22Rv1 (cell line): ENCODE measurements around the gene SEMA4B.

Source experiments
- ZFX ChIP-seq: fragments of 450-650 bp; IDR thresholded peaks from 2 replicates; pipeline ENCODE4 v1.6.1; 2017; ENCODE audit warnings: antibody characterized with exemption, borderline replicate concordance
- TF ChIP-seq, protein P1 (sequence below): fragments of 450-650 bp; IDR thresholded peaks from 2 replicates; pipeline ENCODE4 v1.5.1; 2017; ENCODE audit warnings: mild to moderate bottlenecking

DNA sequence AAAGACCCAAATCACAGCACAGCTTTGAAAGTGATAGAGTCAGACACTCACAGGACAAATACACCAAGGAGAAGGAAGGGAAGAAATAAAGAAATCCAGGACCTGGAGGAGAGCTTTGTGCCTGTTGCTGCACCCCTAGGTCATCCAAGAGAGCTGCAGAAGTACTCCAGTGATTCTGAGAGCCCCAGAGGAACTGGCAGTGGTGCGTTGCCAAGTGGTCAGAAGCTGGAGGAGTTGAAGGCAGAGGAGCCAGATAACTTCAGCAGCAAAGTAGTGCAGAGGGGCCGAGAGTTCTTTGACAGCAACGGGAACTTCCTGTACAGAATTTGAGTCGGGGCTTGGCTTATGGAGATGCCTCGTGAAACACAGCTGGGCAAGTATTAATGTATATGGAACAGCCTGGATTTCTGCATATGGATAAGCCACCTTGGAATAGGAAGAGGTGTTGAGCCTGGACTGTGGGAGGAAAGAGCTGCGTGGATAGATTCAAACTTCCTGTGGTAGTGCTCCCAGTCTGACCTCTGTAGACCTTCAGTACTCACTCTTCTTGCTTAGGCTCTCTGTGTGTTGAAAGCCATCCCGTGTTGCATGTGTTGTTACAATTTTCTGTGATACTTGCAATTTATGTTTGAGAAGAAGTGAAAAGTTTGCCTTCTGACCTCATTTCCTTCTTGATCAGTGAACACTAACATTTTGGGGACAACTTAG, 70.5 kb downstream of the SEMA4B start:
- TF ChIP-seq, protein P1, sequence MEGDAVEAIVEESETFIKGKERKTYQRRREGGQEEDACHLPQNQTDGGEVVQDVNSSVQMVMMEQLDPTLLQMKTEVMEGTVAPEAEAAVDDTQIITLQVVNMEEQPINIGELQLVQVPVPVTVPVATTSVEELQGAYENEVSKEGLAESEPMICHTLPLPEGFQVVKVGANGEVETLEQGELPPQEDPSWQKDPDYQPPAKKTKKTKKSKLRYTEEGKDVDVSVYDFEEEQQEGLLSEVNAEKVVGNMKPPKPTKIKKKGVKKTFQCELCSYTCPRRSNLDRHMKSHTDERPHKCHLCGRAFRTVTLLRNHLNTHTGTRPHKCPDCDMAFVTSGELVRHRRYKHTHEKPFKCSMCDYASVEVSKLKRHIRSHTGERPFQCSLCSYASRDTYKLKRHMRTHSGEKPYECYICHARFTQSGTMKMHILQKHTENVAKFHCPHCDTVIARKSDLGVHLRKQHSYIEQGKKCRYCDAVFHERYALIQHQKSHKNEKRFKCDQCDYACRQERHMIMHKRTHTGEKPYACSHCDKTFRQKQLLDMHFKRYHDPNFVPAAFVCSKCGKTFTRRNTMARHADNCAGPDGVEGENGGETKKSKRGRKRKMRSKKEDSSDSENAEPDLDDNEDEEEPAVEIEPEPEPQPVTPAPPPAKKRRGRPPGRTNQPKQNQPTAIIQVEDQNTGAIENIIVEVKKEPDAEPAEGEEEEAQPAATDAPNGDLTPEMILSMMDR, result no peak
- no peak for TF ChIP-seq ZFX
